BJ (cell line): Measurements from ENCODE around the gene CARF. TPM values are rescaled to one million over a fixed set of nuclear protein-coding genes. Genes with fewer than 3 reads are reported as not detected.

ENCODE experiments used
- CTCF ChIA-PET: fragments of 350-600 bp; formaldehyde crosslinking; extraction: SDS; loops from one replicate; lab custom pipeline; 2021; ENCODE audit warnings: antibody characterized with exemption, inconsistent platforms; lab: Yijun Ruan, JAX
- POLR2A ChIA-PET: fragments of 300-600 bp; sonication (Branson Sonifier 250); formaldehyde crosslinking; extraction: SDS; loops from one replicate; lab custom pipeline; 2021; ENCODE audit warnings: antibody characterized with exemption; lab: Charles Lee
- DNase-seq: peaks from one replicate; pipeline ENCODE4 v3.0.0-alpha.2; 2011; ENCODE audit warnings: low read depth
- H3K27me3 ChIP-seq: 2 replicates; pipeline ENCODE4 v1.6.0; 2011; ENCODE audit warnings: low read length; ENCODE audit not compliant: control insufficient read depth, insufficient read depth
- H3K36me3 ChIP-seq: 2 replicates; pipeline ENCODE4 v1.5.1; 2011; ENCODE audit warnings: low read length; ENCODE audit not compliant: control insufficient read depth, insufficient read depth
- H3K4me3 ChIP-seq: 2 replicates; pipeline ENCODE4 v1.5.1; 2011; ENCODE audit warnings: low read depth, mild to moderate bottlenecking, control low read depth, low read length
- CTCF ChIP-seq: IDR thresholded peaks from 2 replicates; pipeline ENCODE4 v1.5.1; 2011; ENCODE audit warnings: low read depth, mild to moderate bottlenecking, control low read depth, inconsistent platforms, low read length, moderate library complexity; ENCODE audit not compliant: insufficient read depth
- polyA plus RNA-seq: library from polyadenylated mRNA; depleted of rRNA; stranded (reverse); fragments of >200 nt; gene quantifications from 2 replicates; pipeline ENCODE4 v1.2.3, GENCODE V29; 2011

CARF gene
- polyA plus RNA-seq, 1 experiment = 4.1 TPM

GRCh38 chr2:203021991-203022390 is 109.9 kb downstream of the CARF start:
- Histone ChIP-seq H3K27me3 (no peaks in the 10 kb centered on the region), H3K4me3 (no peak overlapping the region), H3K36me3 (no peaks in the 10 kb centered on the region)
- ChIA-PET CTCF (no interaction called here), POLR2A (interaction anchor here (0.6 kb wide), 1 partner anchor 16 kb away, joined by 3 read pairs; no protein-coding TSS in a partner anchor)
- no peak for DNase-seq
- TF ChIP-seq CTCF = no peak

GRCh38 chr2:203022751-203023150 is 110.7 kb downstream of the CARF start:
- ChIA-PET POLR2A (interaction anchor here (0.6 kb wide), 1 partner anchor 111 kb away, joined by 3 read pairs; the partner anchor contains the start of gene WDR12), CTCF (no interaction called here)
- DNase-seq = no peak
- Histone ChIP-seq H3K36me3 (no peaks in the 10 kb centered on the region), H3K4me3 (no peak overlapping the region), H3K27me3 (no peaks in the 10 kb centered on the region)
- no peak for TF ChIP-seq CTCF

GRCh38 chr2:203025592-203025991 is 113.5 kb downstream of the CARF start:
- Histone ChIP-seq H3K27me3 (no peaks in the 10 kb centered on the region), H3K36me3 (no peaks in the 10 kb centered on the region), H3K4me3 (no peak overlapping the region)
- DNase-seq = no peak
- CTCF ChIA-PET = no interaction called here
- no peak for TF ChIP-seq CTCF
- POLR2A ChIA-PET = no interaction called here

- Histone ChIP-seq H3K36me3 (no peaks in the 10 kb centered on the region), H3K4me3 (no peak overlapping the region), H3K27me3 (no peaks in the 10 kb centered on the region)
- CTCF ChIA-PET = interaction anchor here (0.6 kb wide), 1 partner anchor 26 kb away, joined by 3 read pairs; no protein-coding TSS in a partner anchor
- TF ChIP-seq CTCF = no peak
- no peak for DNase-seq
- POLR2A ChIA-PET = no interaction called here
Observed at GRCh38 chr2:203030545-203030944, 118.5 kb downstream of the CARF start.

GRCh38 chr2:203030991-203031390 is 118.9 kb downstream of the CARF start:
- DNase-seq = no peak
- Histone ChIP-seq H3K36me3 (no peaks in the 10 kb centered on the region), H3K27me3 (no peaks in the 10 kb centered on the region), H3K4me3 (no peak overlapping the region)
- CTCF ChIA-PET = interaction anchor here (0.6 kb wide), 1 partner anchor 26 kb away, joined by 3 read pairs; no protein-coding TSS in a partner anchor
- POLR2A ChIA-PET = no interaction called here
- TF ChIP-seq CTCF = no peak
